ENCODE results near the gene BTBD9.

BTBD9 gene

DNA sequence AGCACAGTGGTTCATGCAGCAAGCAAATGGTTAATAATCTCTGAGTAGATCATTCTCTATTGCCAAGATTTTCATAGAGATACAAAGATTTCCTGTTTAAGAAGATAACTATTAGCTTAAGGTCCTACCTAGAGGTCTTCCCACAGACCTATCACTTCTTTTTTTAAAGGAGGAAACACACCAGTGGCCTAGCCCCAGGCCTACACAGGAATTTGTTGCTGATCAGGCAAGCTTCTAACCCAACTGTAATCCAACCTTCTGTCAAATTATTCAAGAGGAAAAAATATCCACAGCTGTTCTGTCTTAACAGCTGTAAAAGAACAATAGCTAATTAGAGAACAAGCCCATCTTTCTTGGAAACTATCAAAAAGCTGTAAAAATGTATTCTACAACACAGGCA is 332.8 kb downstream of the BTBD9 start:
- Histone ChIP-seq H2AFZ (ENCODE audit: low read depth, low read length) (no peak overlapping the region), H3K36me3 (ENCODE audit: insufficient read depth, low read length) (no peaks in the 10 kb centered on the region), H3K4me3 (ENCODE audit: low read depth in 1 of 2, low read length in 2 of 2) (no peak overlapping the region), H4K20me1 (ENCODE audit: insufficient read depth, low read length) (no peaks in the 10 kb centered on the region), H3K9ac (ENCODE audit: low read depth, low read length) (no peak overlapping the region), H3K27me3 (ENCODE audit: insufficient read depth, low read length, poor library complexity) (no peaks in the 10 kb centered on the region), H3K27ac (ENCODE audit: low read length) (no peak overlapping the region), H3K4me1 (ENCODE audit: insufficient read depth, low read length) (peaks cover 29% of the 10 kb centered on the region), H3K4me2 (ENCODE audit: insufficient read depth, low read length) (no peak overlapping the region), H3K79me2 (ENCODE audit: insufficient read depth, low read length) (no peaks in the 10 kb centered on the region), H3K9me3 (ENCODE audit: insufficient read depth, low read length, severe bottlenecking) (no peaks in the 10 kb centered on the region)
- DNase-seq (no peak), ATAC-seq (ENCODE audit: insufficient read depth, low read depth) (no peak)
- TF ChIP-seq EZH2 (IDR thresholded peaks at IDR 0.05; ENCODE audit: borderline replicate concordance, low read depth, low read length, severe bottlenecking), result no peak
- TF ChIP-seq, protein P1, sequence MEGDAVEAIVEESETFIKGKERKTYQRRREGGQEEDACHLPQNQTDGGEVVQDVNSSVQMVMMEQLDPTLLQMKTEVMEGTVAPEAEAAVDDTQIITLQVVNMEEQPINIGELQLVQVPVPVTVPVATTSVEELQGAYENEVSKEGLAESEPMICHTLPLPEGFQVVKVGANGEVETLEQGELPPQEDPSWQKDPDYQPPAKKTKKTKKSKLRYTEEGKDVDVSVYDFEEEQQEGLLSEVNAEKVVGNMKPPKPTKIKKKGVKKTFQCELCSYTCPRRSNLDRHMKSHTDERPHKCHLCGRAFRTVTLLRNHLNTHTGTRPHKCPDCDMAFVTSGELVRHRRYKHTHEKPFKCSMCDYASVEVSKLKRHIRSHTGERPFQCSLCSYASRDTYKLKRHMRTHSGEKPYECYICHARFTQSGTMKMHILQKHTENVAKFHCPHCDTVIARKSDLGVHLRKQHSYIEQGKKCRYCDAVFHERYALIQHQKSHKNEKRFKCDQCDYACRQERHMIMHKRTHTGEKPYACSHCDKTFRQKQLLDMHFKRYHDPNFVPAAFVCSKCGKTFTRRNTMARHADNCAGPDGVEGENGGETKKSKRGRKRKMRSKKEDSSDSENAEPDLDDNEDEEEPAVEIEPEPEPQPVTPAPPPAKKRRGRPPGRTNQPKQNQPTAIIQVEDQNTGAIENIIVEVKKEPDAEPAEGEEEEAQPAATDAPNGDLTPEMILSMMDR (IDR thresholded peaks at IDR 0.05; ENCODE audit: borderline replicate concordance, extremely low read depth, low read length, poor library complexity, severe bottlenecking), result no peak

DNA sequence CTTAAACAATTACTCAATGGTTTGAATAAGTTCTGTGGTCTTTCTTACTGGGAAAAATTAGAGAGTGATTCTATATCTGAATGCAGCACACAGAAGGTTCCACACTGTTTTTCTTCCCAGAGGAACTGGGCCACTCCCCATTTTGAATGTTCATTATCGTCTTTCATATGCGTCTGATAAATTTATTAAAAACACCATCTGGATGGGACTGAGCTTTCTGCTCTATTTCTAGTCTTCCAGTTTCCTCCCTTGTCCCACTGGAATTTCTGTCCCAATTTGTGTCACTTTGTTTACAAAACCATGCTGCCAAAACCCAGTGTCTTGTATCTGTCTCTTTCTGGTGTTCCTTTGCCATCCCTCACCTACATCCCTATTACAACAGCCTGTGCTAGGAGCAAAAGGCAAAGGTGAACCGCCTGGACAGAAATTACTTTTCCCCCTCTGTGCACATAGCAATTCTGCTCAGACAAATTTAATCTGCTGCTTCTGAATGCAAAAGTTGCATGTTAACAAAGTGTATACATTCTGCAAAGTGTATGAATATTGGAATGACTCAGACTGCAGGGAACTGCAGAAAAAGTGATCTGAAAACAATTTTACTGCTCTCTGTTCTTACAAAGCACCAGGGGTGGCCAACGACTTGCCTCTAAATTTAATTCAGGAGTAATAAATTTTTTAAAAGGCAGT is 333.6 kb downstream of the BTBD9 start:
- Histone ChIP-seq H4K20me1 (ENCODE audit: insufficient read depth, low read length) (no peaks in the 10 kb centered on the region), H3K27ac (ENCODE audit: low read length) (no peak overlapping the region), H2AFZ (ENCODE audit: low read depth, low read length) (no peak overlapping the region), H3K9ac (ENCODE audit: low read depth, low read length) (no peak overlapping the region), H3K9me3 (ENCODE audit: insufficient read depth, low read length, severe bottlenecking) (no peaks in the 10 kb centered on the region), H3K4me3 (ENCODE audit: low read depth in 1 of 2, low read length in 2 of 2) (no peak overlapping the region), H3K4me2 (ENCODE audit: insufficient read depth, low read length) (no peak overlapping the region), H3K36me3 (ENCODE audit: insufficient read depth, low read length) (no peaks in the 10 kb centered on the region), H3K27me3 (ENCODE audit: insufficient read depth, low read length, poor library complexity) (no peaks in the 10 kb centered on the region), H3K79me2 (ENCODE audit: insufficient read depth, low read length) (no peaks in the 10 kb centered on the region), H3K4me1 (ENCODE audit: insufficient read depth, low read length) (peaks cover 29% of the 10 kb centered on the region)
- no peak for DNase-seq
- TF ChIP-seq, protein P1 (IDR thresholded peaks at IDR 0.05; ENCODE audit: borderline replicate concordance, extremely low read depth, low read length, poor library complexity, severe bottlenecking), result no peak
- TF ChIP-seq EZH2 (IDR thresholded peaks at IDR 0.05; ENCODE audit: borderline replicate concordance, low read depth, low read length, severe bottlenecking), result no peak
- no peak for ATAC-seq (ENCODE audit: insufficient read depth, low read depth)

DNA sequence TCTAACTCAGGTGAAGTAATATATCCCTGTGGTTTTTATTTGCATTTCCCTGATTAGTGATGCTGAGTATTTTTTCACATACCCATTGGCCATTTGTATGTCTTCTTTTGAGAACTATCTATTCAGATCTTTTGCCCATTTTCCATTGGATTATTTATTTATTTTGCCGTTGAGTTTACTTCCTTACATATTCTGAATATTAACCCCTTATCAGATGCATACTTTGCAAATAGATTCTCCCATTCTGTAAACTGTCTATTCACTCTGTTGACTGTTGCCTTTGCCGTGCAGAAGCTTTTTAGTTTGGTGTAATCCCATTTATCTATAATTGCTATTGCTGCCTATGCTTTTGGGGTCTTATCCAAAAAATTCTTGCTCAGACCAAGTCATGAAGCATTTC is 336.9 kb downstream of the BTBD9 start:
- ATAC-seq (ENCODE audit: insufficient read depth, low read depth), result no peak
- no peak for TF ChIP-seq EZH2 (IDR thresholded peaks at IDR 0.05; ENCODE audit: borderline replicate concordance, low read depth, low read length, severe bottlenecking)
- TF ChIP-seq, protein P1 (IDR thresholded peaks at IDR 0.05; ENCODE audit: borderline replicate concordance, extremely low read depth, low read length, poor library complexity, severe bottlenecking), result no peak

More for the DNA sequence above, 336.9 kb downstream of the BTBD9 start:
- Histone ChIP-seq H3K79me2 (ENCODE audit: insufficient read depth, low read length) (no peaks in the 10 kb centered on the region), H2AFZ (ENCODE audit: low read depth, low read length) (no peak overlapping the region), H4K20me1 (ENCODE audit: insufficient read depth, low read length) (no peaks in the 10 kb centered on the region), H3K9me3 (ENCODE audit: insufficient read depth, low read length, severe bottlenecking) (no peaks in the 10 kb centered on the region), H3K4me3 (ENCODE audit: low read depth in 1 of 2, low read length in 2 of 2) (no peak overlapping the region), H3K36me3 (ENCODE audit: insufficient read depth, low read length) (no peaks in the 10 kb centered on the region), H3K4me2 (ENCODE audit: insufficient read depth, low read length) (no peak overlapping the region), H3K4me1 (ENCODE audit: insufficient read depth, low read length) (peaks cover 19% of the 10 kb centered on the region), H3K27ac (ENCODE audit: low read length) (no peak overlapping the region), H3K27me3 (ENCODE audit: insufficient read depth, low read length, poor library complexity) (no peaks in the 10 kb centered on the region), H3K9ac (ENCODE audit: low read depth, low read length) (no peak overlapping the region)
- no peak for DNase-seq

Measured in DND-41 (cell line).